H1 (cell line): ENCODE data around the gene ZNF620. TPM values are rescaled to one million over a fixed set of nuclear protein-coding genes. Genes with fewer than 3 reads are reported as not detected.

Source experiments
- CTCF ChIA-PET: fragments of 300-600 bp; sonication (Branson Sonifier 250); formaldehyde crosslinking; loops from one replicate; lab custom pipeline; 2021; ENCODE audit not compliant: partially characterized antibody; lab: Charles Lee
- POLR2A ChIA-PET: fragments of 300-600 bp; sonication (Branson Sonifier 250); formaldehyde crosslinking; loops from one replicate; lab custom pipeline; 2021; ENCODE audit warnings: inconsistent platforms; ENCODE audit not compliant: partially characterized antibody; lab: Charles Lee
- DNase-seq, 2 experiments: peaks; one replicate each; pipeline versions ENCODE4 v3.0.0 to v3.0.0-alpha.2; 2010 to 2022; ENCODE audit warnings: low spot score in 2 of 2, low read depth in 1 of 2, mixed read lengths in 1 of 2
- FAIRE-seq: peaks from 2 replicates; lab custom pipeline; 2011; peaks lifted over from hg19 to GRCh38; lab: Jason Lieb, UNC
- H2AFZ ChIP-seq: 2 replicates; pipeline ENCODE4 v1.8.1; 2012; ENCODE audit warnings: low read length, inconsistent platforms
- H2AK5ac ChIP-seq: 2 replicates; pipeline ENCODE4 v1.6.1; 2013; ENCODE audit warnings: low read depth, low read length
- H2BK120ac ChIP-seq: replicated peaks from 2 replicates; pipeline ENCODE3; 2013; ENCODE audit warnings: low read depth, low read length, inconsistent platforms
- H2BK12ac ChIP-seq: 2 replicates; pipeline ENCODE4 v1.6.1; 2013; ENCODE audit warnings: low read depth, low read length
- H2BK15ac ChIP-seq: 2 replicates; pipeline ENCODE4 v1.6.1; 2013; ENCODE audit warnings: low read length
- H2BK20ac ChIP-seq: 2 replicates; pipeline ENCODE4 v1.6.1; 2013; ENCODE audit warnings: low read length
- H2BK5ac ChIP-seq: 2 replicates; pipeline ENCODE4 v1.6.1; 2013; ENCODE audit warnings: low read depth, low read length
- H3K14ac ChIP-seq: 2 replicates; pipeline ENCODE4 v1.6.1; 2013; ENCODE audit warnings: inconsistent platforms; ENCODE audit not compliant: insufficient read length
- H3K18ac ChIP-seq: 2 replicates; pipeline ENCODE4 v1.6.1; 2013; ENCODE audit warnings: low read length; ENCODE audit errors: extremely low read depth
- H3K23ac ChIP-seq: 2 replicates; pipeline ENCODE4 v1.6.1; 2013; ENCODE audit warnings: inconsistent platforms; ENCODE audit not compliant: insufficient read length
- H3K23me2 ChIP-seq: 2 replicates; pipeline ENCODE4 v1.6.1; 2013; ENCODE audit warnings: low read depth, low read length
- H3K27ac ChIP-seq: 2 replicates; pipeline ENCODE4 v1.6.1; 2011; ENCODE audit warnings: low read depth, low read length, inconsistent platforms
- H3K27me3 ChIP-seq, 4 experiments: replicated peaks in 1 of 4; 1 replicate in 1 of 4; 2 replicates in 3 of 4; pipeline versions ENCODE4 v1.6.1 to v1.8.1; 2011 to 2013; ENCODE audit warnings: low read length in 3 of 4, mild to moderate bottlenecking in 3 of 4, inconsistent platforms in 2 of 4, mixed read lengths in 2 of 4, moderate library complexity in 1 of 4; ENCODE audit not compliant: control insufficient read depth in 3 of 4, insufficient read depth in 3 of 4; ENCODE audit errors: extremely low read depth in 1 of 4
- H3K36me3 ChIP-seq, 4 experiments: 2 replicates each; pipeline versions ENCODE4 v1.6.1 to v1.8.1; 2011 to 2013; ENCODE audit warnings: mild to moderate bottlenecking in 4 of 4, low read length in 3 of 4, moderate library complexity in 2 of 4, control low read depth in 1 of 4, inconsistent platforms in 1 of 4; ENCODE audit not compliant: insufficient read depth in 4 of 4, control insufficient read depth in 2 of 4
- H3K4ac ChIP-seq: replicated peaks from 2 replicates; pipeline ENCODE3; 2013; ENCODE audit warnings: low read length, low read depth, mixed read lengths, inconsistent platforms; ENCODE audit not compliant: insufficient read length
- H3K4me1 ChIP-seq, 4 experiments: replicated peaks in 1 of 4; 1 replicate in 1 of 4; 2 replicates in 3 of 4; pipeline versions ENCODE4 v1.6.1 to v1.8.1; 2011 to 2013; ENCODE audit warnings: low read length in 3 of 4, inconsistent platforms in 2 of 4, mixed read lengths in 1 of 4; ENCODE audit not compliant: insufficient read depth in 4 of 4, control insufficient read depth in 3 of 4
- H3K4me2 ChIP-seq, 2 experiments: 2 replicates each; pipeline versions ENCODE4 v1.6.1 to v1.8.1; 2011 to 2013; ENCODE audit warnings: low read depth in 2 of 2, low read length in 2 of 2, control low read depth in 1 of 2, inconsistent platforms in 1 of 2, mild to moderate bottlenecking in 1 of 2; ENCODE audit not compliant: insufficient read depth in 1 of 2
- H3K4me3 ChIP-seq, 4 experiments: fragments of 200-600, 300-600 bp in 1 of 4; sonication (generic), shearing (Covaris generic), sonication (Bioruptor Twin) in 1 of 4; 2 replicates each; pipeline versions ENCODE4 v1.5.1 to v1.8.1; 2011 to 2016; ENCODE audit warnings: low read length in 4 of 4, low read depth in 3 of 4, control low read depth in 2 of 4, inconsistent platforms in 2 of 4, mild to moderate bottlenecking in 2 of 4, mixed read lengths in 1 of 4, moderate library complexity in 1 of 4; ENCODE audit not compliant: insufficient read depth in 2 of 4; ENCODE audit errors: extremely low read depth in 1 of 4
- H3K56ac ChIP-seq: replicated peaks from 2 replicates; pipeline ENCODE3; 2013; ENCODE audit warnings: low read depth, mild to moderate bottlenecking, mixed read lengths, low read length, inconsistent platforms; ENCODE audit not compliant: insufficient read length
- H3K79me1 ChIP-seq: 2 replicates; pipeline ENCODE4 v1.6.1; 2013; ENCODE audit warnings: low read depth, low read length, control low read depth
- H3K79me2 ChIP-seq, 2 experiments: 2 replicates each; pipeline versions ENCODE4 v1.6.1 to v1.8.1; 2012 to 2013; ENCODE audit warnings: low read length in 2 of 2, mild to moderate bottlenecking in 2 of 2, inconsistent platforms in 1 of 2; ENCODE audit not compliant: insufficient read depth in 2 of 2, control insufficient read depth in 1 of 2
- H3K9ac ChIP-seq, 4 experiments: replicated peaks in 1 of 4; 1 replicate in 1 of 4; 2 replicates in 3 of 4; pipeline versions ENCODE4 v1.6.1 to v1.8.1; 2011 to 2013; ENCODE audit warnings: low read depth in 3 of 4, low read length in 3 of 4, control low read depth in 2 of 4, mild to moderate bottlenecking in 2 of 4, moderate library complexity in 2 of 4, inconsistent platforms in 1 of 4; ENCODE audit errors: extremely low read depth in 1 of 4
- H3K9me3 ChIP-seq, 2 experiments: 2 replicates each; pipeline versions ENCODE4 v1.6.1 to v1.8.1; 2012 to 2013; ENCODE audit warnings: mild to moderate bottlenecking in 2 of 2, moderate library complexity in 2 of 2, control low read depth in 1 of 2, inconsistent platforms in 1 of 2, low read depth in 1 of 2, low read length in 1 of 2, mixed read lengths in 1 of 2; ENCODE audit not compliant: insufficient read depth in 2 of 2
- H4K20me1 ChIP-seq, 2 experiments: replicated peaks in 1 of 2; 2 replicates each; pipeline versions ENCODE3 to v1.8.1; 2011 to 2013; ENCODE audit warnings: inconsistent platforms in 2 of 2, low read length in 2 of 2, mild to moderate bottlenecking in 1 of 2; ENCODE audit not compliant: insufficient read depth in 2 of 2, control insufficient read depth in 1 of 2
- H4K5ac ChIP-seq: 2 replicates; pipeline ENCODE4 v1.6.1; 2013; ENCODE audit warnings: low read length, low read depth, mixed read lengths, inconsistent platforms; ENCODE audit not compliant: insufficient read length
- H4K8ac ChIP-seq: 2 replicates; pipeline ENCODE4 v1.8.0; 2013; ENCODE audit warnings: mild to moderate bottlenecking, moderate library complexity, low read length, inconsistent platforms; ENCODE audit not compliant: insufficient read depth; ENCODE audit errors: extremely low read depth
- H4K91ac ChIP-seq: replicated peaks from 2 replicates; pipeline ENCODE3; 2013; ENCODE audit warnings: low read length, mixed read lengths, inconsistent platforms; ENCODE audit not compliant: insufficient read length
- ATF2 ChIP-seq: IDR thresholded peaks from 2 replicates; pipeline ENCODE4 v1.6.1; 2012; ENCODE audit warnings: low read length, inconsistent platforms
- CBX8 ChIP-seq: fragments of 300-800, 300-1000 bp; sonication (generic); IDR thresholded peaks from 2 replicates; pipeline ENCODE4 v1.7.1; 2016; ENCODE audit warnings: low read depth, low read length, borderline replicate concordance
- CEBPB ChIP-seq: IDR thresholded peaks from 2 replicates; pipeline ENCODE4 v1.6.1; 2012; ENCODE audit warnings: low read depth, low read length
- EGR1 ChIP-seq: IDR thresholded peaks from 2 replicates; pipeline ENCODE4 v1.6.1; 2011; ENCODE audit warnings: low read depth, low read length, borderline replicate concordance
- GABPA ChIP-seq: IDR thresholded peaks from 2 replicates; pipeline ENCODE4 v1.6.1; 2011; ENCODE audit warnings: mild to moderate bottlenecking, low read length, moderate library complexity, borderline replicate concordance; ENCODE audit not compliant: insufficient read depth
- NANOG ChIP-seq: IDR thresholded peaks from 2 replicates; pipeline ENCODE4 v1.6.1; 2011; ENCODE audit warnings: low read length, low read depth, mild to moderate bottlenecking, inconsistent platforms; ENCODE audit not compliant: insufficient read depth, poor library complexity, severe bottlenecking
- SIX5 ChIP-seq: IDR thresholded peaks from 2 replicates; pipeline ENCODE4 v1.6.1; 2011; ENCODE audit warnings: mild to moderate bottlenecking, low read depth, low read length
- TBP ChIP-seq: IDR thresholded peaks from 2 replicates; pipeline ENCODE4 v1.6.1; 2011; ENCODE audit warnings: low read depth, low read length, improper control_type of control experiment
- WGBS, 2 experiments: shearing (Covaris generic) in 1 of 2; methylation state at CpG; one replicate each; pipeline versions ENCODE4 v1.1.6 to v1.1.7; 2013 to 2015; ENCODE audit warnings: low lambda C conversion rate in 2 of 2, mixed read lengths in 2 of 2, inconsistent platforms in 1 of 2, low coverage in 1 of 2, missing lambda C conversion rate in 1 of 2; ENCODE audit not compliant: insufficient replicate concordance in 2 of 2, insufficient coverage in 1 of 2, insufficient read length in 1 of 2; ENCODE audit errors: extremely low coverage in 1 of 2, missing lambda C conversion rate in 1 of 2; 5-methylcytosine and 5-hydroxymethylcytosine counted together
- polyA plus RNA-seq, 7 experiments: library from polyadenylated mRNA; depleted of rRNA in 3 of 7; stranded (reverse) in 5 of 7; unstranded in 2 of 7; fragments of >200 nt in 5 of 7; fragments of 200-250 nt in 2 of 7; gene quantifications; 1 replicate in 5 of 7; 2 replicates in 1 of 7; 4 replicates in 1 of 7; pipeline versions ENCODE4 v1.2.1 to v1.2.3, GENCODE V29; 2011 to 2013; ENCODE audit warnings: missing spikeins in 2 of 7, mixed read lengths in 2 of 7
- total RNA-seq: library from RNA; stranded (reverse); fragmentation: NEBNext Ultra II Directional; extraction: Animal tissue kit (Norgen Biotek cat#: 25700); gene quantifications from 2 replicates; pipeline ENCODE4 v1.2.1, GENCODE V29; 2021
- TF ChIP-seq, protein P1 (sequence below): IDR thresholded peaks from 2 replicates; pipeline ENCODE4 v1.6.1; 2012; ENCODE audit warnings: inconsistent platforms

ZNF620 gene
- total and polyA plus RNA-seq, 2 of the 8 experiments (the other 6 are each of a cell fraction or from before 2014, with no cell fraction given): 5.1 to 20.2 TPM

DNA sequence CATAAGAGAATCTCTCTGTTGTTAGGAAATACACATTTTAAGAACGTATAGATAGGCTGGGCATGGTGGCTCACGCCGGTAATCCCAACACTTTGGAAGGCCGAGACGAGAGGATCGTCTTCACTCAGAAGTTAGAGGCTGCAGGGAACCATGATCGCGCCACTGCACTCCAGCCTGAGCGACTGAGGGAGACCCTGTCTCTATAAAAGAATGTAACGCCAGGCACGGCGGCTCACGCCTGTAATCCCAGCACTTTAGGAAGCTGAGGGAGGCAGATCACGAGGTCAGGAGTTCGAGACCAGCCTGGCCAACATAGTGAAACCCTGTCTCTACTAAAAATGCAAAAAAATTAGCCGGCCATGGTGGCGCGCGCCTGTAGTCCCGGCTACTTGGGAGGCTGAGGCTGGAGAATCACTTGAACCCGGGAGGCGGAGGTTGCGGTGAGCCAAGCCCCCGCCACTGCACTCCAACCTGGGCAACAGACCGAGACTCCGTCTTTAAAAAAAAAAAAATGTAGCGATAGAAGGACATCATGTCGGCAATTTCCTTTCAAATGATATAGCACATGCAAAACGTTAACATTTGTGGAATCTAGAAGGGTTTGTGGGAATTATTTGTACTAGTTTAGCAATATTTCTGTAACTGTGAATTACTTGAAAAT lies 49.4 kb upstream of the ZNF620 start:
- H2AK5ac ChIP-seq: no peak overlapping the region
- no peak for DNase-seq
- WGBS, 2 experiments: 73% methylated on average over 29 of the region's 29 CpGs; no CpG with 5 or more reads in 1 of the 2 experiments
- H3K79me1 ChIP-seq: peaks cover 4% of the 10 kb centered on the region; the same call in 1 of the 2 replicates
- peaks cover 10% of the 10 kb centered on the region for H3K23me2 ChIP-seq
- no peak overlapping the region for H2BK20ac ChIP-seq
- no peak overlapping the region for H2BK120ac ChIP-seq
- no peak overlapping the region for H3K56ac ChIP-seq
- H4K91ac ChIP-seq: no peak overlapping the region
- peak overlapping the region; percentile 78 to 99 (median 93) for H3K4me3 ChIP-seq
- H3K4me1 ChIP-seq: peaks cover 0 to 6% (median 4%) of the 10 kb centered on the region in 4 experiments; a peak in 5 of 7 replicates
- CTCF ChIA-PET: interaction anchor here (0.6 kb wide), 1 partner anchor 456 kb away, joined by 3 read pairs; no protein-coding TSS in a partner anchor
- H2AFZ ChIP-seq: 0 out of 2 replicates have a peak overlapping the region, but pooled peaks have one; percentile 27
- H2BK5ac ChIP-seq: no peak overlapping the region
- H3K23ac ChIP-seq: no peak overlapping the region
- 0 out of 2 replicates have a peak overlapping the region, but pooled peaks have one; percentile 80 for H3K18ac ChIP-seq
- peak overlapping the region; percentile 75 to 81 for H3K4me2 ChIP-seq
- peak overlapping the region; percentile 95 for H3K27ac ChIP-seq
- H4K5ac ChIP-seq: peak overlapping the region; percentile 85
- POLR2A ChIA-PET: interaction anchor here (0.6 to 6.4 kb wide), 24 partner anchors 9 to 1847 kb away, joined by 3 to 64 read pairs (median 4); partner anchors contain the start of genes EIF1B, ENTPD3, RPSA and ZNF619
- H3K9me3 ChIP-seq: no peaks in the 10 kb centered on the region
- no peak for FAIRE-seq
- H3K36me3 ChIP-seq: peaks cover 14 to 37% (median 29%) of the 10 kb centered on the region in 4 experiments
- peak overlapping the region; percentile 66 for H4K8ac ChIP-seq
- peak overlapping the region; percentile 70 to 99 (median 98) for H3K9ac ChIP-seq
- peaks cover 6 to 30% of the 10 kb centered on the region in 2 experiments for H3K79me2 ChIP-seq
- H2BK15ac ChIP-seq: no peak overlapping the region
- no peak overlapping the region for H3K14ac ChIP-seq
- no peak overlapping the region for H3K4ac ChIP-seq
- H2BK12ac ChIP-seq: no peak overlapping the region
- H4K20me1 ChIP-seq: peaks cover 4 to 8% of the 10 kb centered on the region in 2 experiments
- no peaks in the 10 kb centered on the region for H3K27me3 ChIP-seq
- TF ChIP-seq CEBPB (no peak), ATF2 (no peak), NANOG (no peak), SIX5 (no peak), EGR1 (no peak), TBP (no peak), GABPA (no peak), CBX8 (no peak)
- TF ChIP-seq, protein P1, sequence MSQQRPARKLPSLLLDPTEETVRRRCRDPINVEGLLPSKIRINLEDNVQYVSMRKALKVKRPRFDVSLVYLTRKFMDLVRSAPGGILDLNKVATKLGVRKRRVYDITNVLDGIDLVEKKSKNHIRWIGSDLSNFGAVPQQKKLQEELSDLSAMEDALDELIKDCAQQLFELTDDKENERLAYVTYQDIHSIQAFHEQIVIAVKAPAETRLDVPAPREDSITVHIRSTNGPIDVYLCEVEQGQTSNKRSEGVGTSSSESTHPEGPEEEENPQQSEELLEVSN: no peak
